ENCODE results near the gene CHEK2.

DNA sequence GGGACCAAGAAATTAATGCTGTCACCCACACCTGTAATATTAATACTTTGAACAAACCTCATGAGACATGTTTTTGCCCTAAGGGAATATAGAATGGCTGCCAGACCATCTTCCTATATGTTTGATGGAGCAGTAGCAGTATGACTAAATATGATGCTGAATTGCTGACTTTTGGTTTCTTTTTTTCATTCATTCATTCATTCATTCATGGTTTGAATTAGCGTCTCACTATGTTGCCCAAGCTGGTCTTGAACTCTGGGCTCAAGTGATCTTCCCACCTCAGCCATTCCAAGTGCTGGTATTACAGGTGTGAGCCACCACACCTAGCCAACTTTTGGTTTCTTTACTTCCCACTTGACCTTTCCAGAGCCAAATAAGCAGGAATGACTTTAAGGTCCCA, 38.7 kb upstream of the CHEK2 start:
- TF ChIP-seq POLR2A (IDR thresholded peaks at IDR 0.05) = no peak
- TF ChIP-seq, protein P1, sequence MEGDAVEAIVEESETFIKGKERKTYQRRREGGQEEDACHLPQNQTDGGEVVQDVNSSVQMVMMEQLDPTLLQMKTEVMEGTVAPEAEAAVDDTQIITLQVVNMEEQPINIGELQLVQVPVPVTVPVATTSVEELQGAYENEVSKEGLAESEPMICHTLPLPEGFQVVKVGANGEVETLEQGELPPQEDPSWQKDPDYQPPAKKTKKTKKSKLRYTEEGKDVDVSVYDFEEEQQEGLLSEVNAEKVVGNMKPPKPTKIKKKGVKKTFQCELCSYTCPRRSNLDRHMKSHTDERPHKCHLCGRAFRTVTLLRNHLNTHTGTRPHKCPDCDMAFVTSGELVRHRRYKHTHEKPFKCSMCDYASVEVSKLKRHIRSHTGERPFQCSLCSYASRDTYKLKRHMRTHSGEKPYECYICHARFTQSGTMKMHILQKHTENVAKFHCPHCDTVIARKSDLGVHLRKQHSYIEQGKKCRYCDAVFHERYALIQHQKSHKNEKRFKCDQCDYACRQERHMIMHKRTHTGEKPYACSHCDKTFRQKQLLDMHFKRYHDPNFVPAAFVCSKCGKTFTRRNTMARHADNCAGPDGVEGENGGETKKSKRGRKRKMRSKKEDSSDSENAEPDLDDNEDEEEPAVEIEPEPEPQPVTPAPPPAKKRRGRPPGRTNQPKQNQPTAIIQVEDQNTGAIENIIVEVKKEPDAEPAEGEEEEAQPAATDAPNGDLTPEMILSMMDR (IDR thresholded peaks at IDR 0.05) = no peak

Measured in body of pancreas (tissue), 4 donors.